Astrocyte of the spinal cord (primary cell): ENCODE results near the gene ZNF598.

ENCODE experiments used
- DNase-seq: peaks from one replicate; pipeline ENCODE4 v3.0.0; 2011; ENCODE audit warnings: low read depth, low spot score
- H3K4me3 ChIP-seq: 2 replicates; pipeline ENCODE4 v1.5.1; 2011; ENCODE audit warnings: low read depth, mild to moderate bottlenecking, low read length, moderate library complexity
- in situ Hi-C: cut with HindIII; loops from 2 replicates; pipeline ENCODE4 v1.10.0; 2017; ENCODE audit warnings: low sequenced_read_pairs
- TF ChIP-seq, protein P1 (sequence below): IDR thresholded peaks from 2 replicates; pipeline ENCODE4 v1.5.1; 2012; ENCODE audit warnings: low read depth, mild to moderate bottlenecking, low read length, inconsistent platforms

ZNF598 gene

GRCh38 chr16:2032285-2033056 lies 22.9 kb upstream of the ZNF598 start:
- in situ Hi-C loops, result no loop called here
- DNase-seq, result no peak
- H3K4me3 ChIP-seq, result no peak overlapping the region
- TF ChIP-seq, protein P1, sequence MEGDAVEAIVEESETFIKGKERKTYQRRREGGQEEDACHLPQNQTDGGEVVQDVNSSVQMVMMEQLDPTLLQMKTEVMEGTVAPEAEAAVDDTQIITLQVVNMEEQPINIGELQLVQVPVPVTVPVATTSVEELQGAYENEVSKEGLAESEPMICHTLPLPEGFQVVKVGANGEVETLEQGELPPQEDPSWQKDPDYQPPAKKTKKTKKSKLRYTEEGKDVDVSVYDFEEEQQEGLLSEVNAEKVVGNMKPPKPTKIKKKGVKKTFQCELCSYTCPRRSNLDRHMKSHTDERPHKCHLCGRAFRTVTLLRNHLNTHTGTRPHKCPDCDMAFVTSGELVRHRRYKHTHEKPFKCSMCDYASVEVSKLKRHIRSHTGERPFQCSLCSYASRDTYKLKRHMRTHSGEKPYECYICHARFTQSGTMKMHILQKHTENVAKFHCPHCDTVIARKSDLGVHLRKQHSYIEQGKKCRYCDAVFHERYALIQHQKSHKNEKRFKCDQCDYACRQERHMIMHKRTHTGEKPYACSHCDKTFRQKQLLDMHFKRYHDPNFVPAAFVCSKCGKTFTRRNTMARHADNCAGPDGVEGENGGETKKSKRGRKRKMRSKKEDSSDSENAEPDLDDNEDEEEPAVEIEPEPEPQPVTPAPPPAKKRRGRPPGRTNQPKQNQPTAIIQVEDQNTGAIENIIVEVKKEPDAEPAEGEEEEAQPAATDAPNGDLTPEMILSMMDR, result no peak

- TF ChIP-seq, protein P1, result no peak
- H3K4me3 ChIP-seq, result no peak overlapping the region
- DNase-seq, result no peak
- in situ Hi-C loops, result no loop called here
Observed at GRCh38 chr16:2031081-2031577, 21.5 kb upstream of the ZNF598 start.

- TF ChIP-seq, protein P1, result no peak
- no peak overlapping the region for H3K4me3 ChIP-seq
- DNase-seq, result no peak
- in situ Hi-C loops, result no loop called here
Observed at GRCh38 chr16:2030036-2030435, 20.4 kb upstream of the ZNF598 start.

GRCh38 chr16:2029350-2029749 lies 19.7 kb upstream of the ZNF598 start:
- in situ Hi-C loops, result no loop called here
- H3K4me3 ChIP-seq, result no peak overlapping the region
- no peak for DNase-seq
- TF ChIP-seq, protein P1, result no peak

GRCh38 chr16:2028620-2029220 lies 19.1 kb upstream of the ZNF598 start:
- H3K4me3 ChIP-seq, result no peak overlapping the region
- DNase-seq, result no peak
- TF ChIP-seq, protein P1, result no peak
- in situ Hi-C loops, result no loop called here

GRCh38 chr16:2028146-2028545 lies 18.5 kb upstream of the ZNF598 start:
- peak overlapping the region; percentile 61 for H3K4me3 ChIP-seq
- no peak for DNase-seq
- in situ Hi-C loops, result no loop called here
- TF ChIP-seq, protein P1, result no peak
